AG09319 (cell line): ENCODE measurements around the gene AATK.
"Not testable (repeated sequence)": the region's sequence is repeated elsewhere in the genome, so short reads cannot be mapped to it uniquely, and the experiment has no call there.

Experiments
- DNase-seq: peaks from one replicate; pipeline ENCODE4 v3.0.0-alpha.2; 2010; ENCODE audit warnings: low read depth; ENCODE audit errors: extremely low read depth
- CTCF ChIP-seq: IDR thresholded peaks from 2 replicates; pipeline ENCODE4 v1.5.1; 2011; ENCODE audit warnings: low read depth, mild to moderate bottlenecking, inconsistent platforms, low read length, moderate library complexity

AATK gene

GRCh38 chr17:81085420-81085911 is 80.6 kb downstream of the AATK start:
- DNase-seq = no peak
- TF ChIP-seq CTCF = no peak

- no peak for TF ChIP-seq CTCF
- no peak for DNase-seq
Observed at GRCh38 chr17:81084680-81085419, 81.2 kb downstream of the AATK start.

GRCh38 chr17:81083125-81083765 is 82.8 kb downstream of the AATK start:
- TF ChIP-seq CTCF = no peak
- no peak for DNase-seq

- DNase-seq = no peak
- no peak for TF ChIP-seq CTCF
Observed at GRCh38 chr17:81082177-81083073, 83.6 kb downstream of the AATK start.

GRCh38 chr17:81081222-81082176 is 84.5 kb downstream of the AATK start:
- TF ChIP-seq CTCF = no peak
- no peak for DNase-seq

- DNase-seq = no peak
- TF ChIP-seq CTCF = no peak
Observed at GRCh38 chr17:81080019-81080418, 86.0 kb downstream of the AATK start.

- not testable (repeated sequence) for DNase-seq
Observed at GRCh38 chr17:81078026-81078913, 87.8 kb downstream of the AATK start.
